AG04449 (cell line): ENCODE data around the gene CHST8.

Source experiments
- CTCF ChIA-PET: fragments of 350-600 bp; formaldehyde crosslinking; extraction: SDS; loops from one replicate; lab custom pipeline; 2021; ENCODE audit warnings: antibody characterized with exemption; lab: Yijun Ruan, JAX
- POLR2A ChIA-PET: fragments of 400-600, 350-600 bp; formaldehyde crosslinking; extraction: SDS; loops from one replicate; lab custom pipeline; 2020; ENCODE audit warnings: antibody characterized with exemption, inconsistent platforms; lab: Yijun Ruan, JAX
- DNase-seq: peaks from one replicate; pipeline ENCODE4 v3.0.0-alpha.2; 2010; ENCODE audit warnings: low read depth, low spot score
- H3K4me3 ChIP-seq: 2 replicates; pipeline ENCODE4 v1.5.1; 2011; ENCODE audit warnings: low read depth, mild to moderate bottlenecking, control low read depth, low read length
- TF ChIP-seq, protein P1 (sequence below): IDR thresholded peaks from one replicate; pipeline ENCODE4 v1.5.1; 2011; ENCODE audit warnings: mild to moderate bottlenecking, moderate library complexity, low read length, control low read depth, inconsistent platforms; ENCODE audit not compliant: insufficient read depth; ENCODE audit errors: missing control alignments

CHST8 gene

DNA sequence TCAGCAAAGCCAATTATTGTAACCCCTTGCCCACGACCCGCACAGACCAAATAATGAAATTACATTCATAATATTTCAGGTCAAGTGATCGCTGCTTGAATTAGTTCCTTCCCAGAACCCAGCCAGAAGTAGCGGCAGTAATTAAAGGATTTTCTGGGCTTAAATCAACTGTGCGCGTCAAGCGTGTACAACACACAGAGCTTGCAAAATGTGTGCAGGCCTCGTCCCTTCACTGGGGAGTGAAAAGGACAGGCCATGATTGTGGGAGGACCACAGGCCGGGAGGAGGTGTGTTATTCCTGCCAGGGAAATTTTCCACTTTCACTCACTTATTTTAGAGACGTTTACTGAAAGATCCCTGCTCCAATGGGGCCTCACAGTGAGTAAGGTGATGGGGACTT, 84.9 kb downstream of the CHST8 start:
- POLR2A ChIA-PET = no interaction called here
- no peak overlapping the region for H3K4me3 ChIP-seq
- DNase-seq = no peak
- TF ChIP-seq, protein P1, sequence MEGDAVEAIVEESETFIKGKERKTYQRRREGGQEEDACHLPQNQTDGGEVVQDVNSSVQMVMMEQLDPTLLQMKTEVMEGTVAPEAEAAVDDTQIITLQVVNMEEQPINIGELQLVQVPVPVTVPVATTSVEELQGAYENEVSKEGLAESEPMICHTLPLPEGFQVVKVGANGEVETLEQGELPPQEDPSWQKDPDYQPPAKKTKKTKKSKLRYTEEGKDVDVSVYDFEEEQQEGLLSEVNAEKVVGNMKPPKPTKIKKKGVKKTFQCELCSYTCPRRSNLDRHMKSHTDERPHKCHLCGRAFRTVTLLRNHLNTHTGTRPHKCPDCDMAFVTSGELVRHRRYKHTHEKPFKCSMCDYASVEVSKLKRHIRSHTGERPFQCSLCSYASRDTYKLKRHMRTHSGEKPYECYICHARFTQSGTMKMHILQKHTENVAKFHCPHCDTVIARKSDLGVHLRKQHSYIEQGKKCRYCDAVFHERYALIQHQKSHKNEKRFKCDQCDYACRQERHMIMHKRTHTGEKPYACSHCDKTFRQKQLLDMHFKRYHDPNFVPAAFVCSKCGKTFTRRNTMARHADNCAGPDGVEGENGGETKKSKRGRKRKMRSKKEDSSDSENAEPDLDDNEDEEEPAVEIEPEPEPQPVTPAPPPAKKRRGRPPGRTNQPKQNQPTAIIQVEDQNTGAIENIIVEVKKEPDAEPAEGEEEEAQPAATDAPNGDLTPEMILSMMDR = no peak
- CTCF ChIA-PET = no interaction called here

GRCh38 chr19:33712268-33712667, 90.5 kb downstream of the CHST8 start:
- TF ChIP-seq, protein P1 = no peak

GRCh38 chr19:33713194-33713593, 91.4 kb downstream of the CHST8 start:
- TF ChIP-seq, protein P1 = no peak
- no peak for DNase-seq
- ChIA-PET CTCF (no interaction called here), POLR2A (no interaction called here)
- no peak overlapping the region for H3K4me3 ChIP-seq

More at GRCh38 chr19:33712268-33712667, 90.5 kb downstream of the CHST8 start:
- no peak for DNase-seq
- CTCF ChIA-PET = no interaction called here
- POLR2A ChIA-PET = no interaction called here
- H3K4me3 ChIP-seq = no peak overlapping the region

GRCh38 chr19:33714149-33714548, 92.4 kb downstream of the CHST8 start:
- DNase-seq = no peak
- POLR2A ChIA-PET = no interaction called here
- TF ChIP-seq, protein P1 = no peak
- no peak overlapping the region for H3K4me3 ChIP-seq
- CTCF ChIA-PET = no interaction called here

- H3K4me3 ChIP-seq = no peak overlapping the region
- TF ChIP-seq, protein P1 = no peak
- CTCF ChIA-PET = interaction anchor here (1.0 kb wide), 1 partner anchor 13 kb away, joined by 3 read pairs; no protein-coding TSS in a partner anchor
- POLR2A ChIA-PET = no interaction called here
- DNase-seq = no peak
Observed at GRCh38 chr19:33715462-33715861, 93.7 kb downstream of the CHST8 start.

GRCh38 chr19:33717878-33718277, 96.1 kb downstream of the CHST8 start:
- TF ChIP-seq, protein P1 = no peak
- no peak for DNase-seq
- POLR2A ChIA-PET = no interaction called here
- CTCF ChIA-PET = no interaction called here
- H3K4me3 ChIP-seq = no peak overlapping the region
